Astrocyte of the spinal cord (primary cell): ENCODE data around the gene C5orf34.
"Not testable (repeated sequence)": the region's sequence is repeated elsewhere in the genome, so short reads cannot be mapped to it uniquely, and the experiment has no call there.

Source experiments
- DNase-seq: peaks from one replicate; pipeline ENCODE4 v3.0.0; 2011; ENCODE audit warnings: low read depth, low spot score
- H3K4me3 ChIP-seq: 2 replicates; pipeline ENCODE4 v1.5.1; 2011; ENCODE audit warnings: low read depth, mild to moderate bottlenecking, low read length, moderate library complexity
- CTCF ChIP-seq: IDR thresholded peaks from 2 replicates; pipeline ENCODE4 v1.5.1; 2012; ENCODE audit warnings: low read depth, mild to moderate bottlenecking, low read length, inconsistent platforms
- in situ Hi-C: cut with HindIII; loops from 2 replicates; pipeline ENCODE4 v1.10.0; 2017; ENCODE audit warnings: low sequenced_read_pairs

Gene C5orf34

GRCh38 chr5:43469671-43470391 is 45.1 kb downstream of the C5orf34 start:
- in situ Hi-C loops, result no loop called here
- no peak for DNase-seq
- TF ChIP-seq CTCF, result no peak
- H3K4me3 ChIP-seq, result no peak overlapping the region

DNA sequence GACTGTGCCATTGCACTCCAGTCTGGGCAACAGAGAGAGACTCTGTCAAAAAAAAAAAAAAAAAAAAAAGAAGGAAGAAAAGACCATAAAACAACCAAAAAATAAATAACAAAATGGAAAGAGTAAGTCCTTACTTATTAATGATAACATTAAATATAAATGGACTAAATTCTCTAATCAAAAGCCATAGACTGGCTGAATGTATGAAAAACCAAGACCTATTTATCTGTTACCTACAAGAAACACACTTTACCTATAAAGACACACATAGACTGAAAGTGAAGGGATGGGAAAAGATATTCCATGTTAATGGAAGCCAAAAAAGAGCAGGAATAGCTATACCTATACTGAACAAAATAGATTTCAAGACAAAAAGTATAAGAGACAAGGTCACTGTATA is 47.8 kb downstream of the C5orf34 start:
- in situ Hi-C loops, result no loop called here
- no peak overlapping the region for H3K4me3 ChIP-seq
- no peak for DNase-seq
- no peak for TF ChIP-seq CTCF

GRCh38 chr5:43465455-43465854 is 49.5 kb downstream of the C5orf34 start:
- H3K4me3 ChIP-seq, in situ Hi-C loops, DNase-seq: not testable (repeated sequence)

GRCh38 chr5:43461066-43461465 is 53.9 kb downstream of the C5orf34 start:
- no peak for TF ChIP-seq CTCF
- H3K4me3 ChIP-seq, result no peak overlapping the region
- no peak for DNase-seq
- in situ Hi-C loops, result no loop called here

- DNase-seq, result no peak
- H3K4me3 ChIP-seq, result no peak overlapping the region
- TF ChIP-seq CTCF, result no peak
- in situ Hi-C loops, result no loop called here
Observed at GRCh38 chr5:43456556-43456955, 58.4 kb downstream of the C5orf34 start.

- H3K4me3 ChIP-seq, in situ Hi-C loops, DNase-seq: not testable (repeated sequence)
Observed at GRCh38 chr5:43441575-43441974, 73.4 kb downstream of the C5orf34 start.

- TF ChIP-seq CTCF, result no peak
- DNase-seq, result no peak
- in situ Hi-C loops, result no loop called here
- H3K4me3 ChIP-seq, result no peak overlapping the region
Observed at GRCh38 chr5:43437062-43437660, 77.8 kb downstream of the C5orf34 start.
